HEK293 (cell line): Measurements from ENCODE around the gene TLR9.

Experiments used
- KLF17 ChIP-seq: fragments of 450-650 bp; formaldehyde crosslinking; IDR thresholded peaks from 2 replicates; pipeline ENCODE4 v1.5.1; 2016; ENCODE audit warnings: missing biosample characterization, missing genetic modification characterization
- SETDB1 ChIP-seq: IDR thresholded peaks from one replicate; pipeline ENCODE4 v1.6.1; 2017; ENCODE audit warnings: mild to moderate bottlenecking, low read length, moderate library complexity, mixed read lengths; ENCODE audit not compliant: insufficient read length
- SP2 ChIP-seq: fragments of 450-650 bp; formaldehyde crosslinking; IDR thresholded peaks from 2 replicates; pipeline ENCODE4 v1.5.1; 2016; ENCODE audit warnings: missing biosample characterization, missing genetic modification characterization
- TSHZ1 ChIP-seq: fragments of 450-650 bp; formaldehyde crosslinking; IDR thresholded peaks from 2 replicates; pipeline ENCODE4 v1.5.1; 2016; ENCODE audit warnings: missing biosample characterization, missing genetic modification characterization, borderline replicate concordance
- ZBTB1 ChIP-seq: fragments of 450-650 bp; formaldehyde crosslinking; IDR thresholded peaks from 2 replicates; pipeline ENCODE4 v1.5.1; 2016; ENCODE audit warnings: missing biosample characterization, missing genetic modification characterization
- ZBTB17 ChIP-seq: fragments of 450-650 bp; formaldehyde crosslinking; IDR thresholded peaks from 2 replicates; pipeline ENCODE4 v1.5.1; 2016; ENCODE audit warnings: missing biosample characterization, missing genetic modification characterization
- ZBTB21 ChIP-seq: fragments of 450-650 bp; formaldehyde crosslinking; IDR thresholded peaks from 2 replicates; pipeline ENCODE4 v1.5.1; 2017; ENCODE audit warnings: missing biosample characterization, missing genetic modification characterization
- ZBTB26 ChIP-seq: fragments of 450-650 bp; formaldehyde crosslinking; optimal IDR thresholded peaks from 2 replicates; pipeline ENCODE3; 2016; ENCODE audit warnings: missing biosample characterization, mild to moderate bottlenecking, missing genetic modification characterization
- ZFP69B ChIP-seq: fragments of 450-650 bp; formaldehyde crosslinking; IDR thresholded peaks from 2 replicates; pipeline ENCODE4 v1.5.1; 2016; ENCODE audit warnings: missing biosample characterization, missing genetic modification characterization
- ZNF132 ChIP-seq: fragments of 450-650 bp; formaldehyde crosslinking; IDR thresholded peaks from 2 replicates; pipeline ENCODE4 v1.5.1; 2017; ENCODE audit warnings: missing biosample characterization, missing genetic modification characterization, borderline replicate concordance
- ZNF202 ChIP-seq: fragments of 450-650 bp; formaldehyde crosslinking; IDR thresholded peaks from 2 replicates; pipeline ENCODE4 v1.5.1; 2016; ENCODE audit warnings: missing biosample characterization, missing genetic modification characterization, borderline replicate concordance
- ZNF26 ChIP-seq: fragments of 450-650 bp; formaldehyde crosslinking; IDR thresholded peaks from 2 replicates; pipeline ENCODE4 v1.5.1; 2016; ENCODE audit warnings: missing biosample characterization, missing genetic modification characterization
- ZNF266 ChIP-seq: fragments of 450-650 bp; formaldehyde crosslinking; IDR thresholded peaks from 2 replicates; pipeline ENCODE4 v1.5.1; 2016; ENCODE audit warnings: missing biosample characterization, missing genetic modification characterization, low read depth
- ZNF292 ChIP-seq: fragments of 450-650 bp; formaldehyde crosslinking; IDR thresholded peaks from 2 replicates; pipeline ENCODE4 v1.5.1; 2016; ENCODE audit warnings: low read depth, missing biosample characterization, missing genetic modification characterization, borderline replicate concordance
- ZNF354C ChIP-seq: fragments of 450-650 bp; formaldehyde crosslinking; IDR thresholded peaks from 2 replicates; pipeline ENCODE4 v1.5.1; 2016; ENCODE audit warnings: missing biosample characterization, missing genetic modification characterization, low read depth, borderline replicate concordance
- ZNF391 ChIP-seq: fragments of 450-650 bp; formaldehyde crosslinking; IDR thresholded peaks from 2 replicates; pipeline ENCODE4 v1.5.1; 2016; ENCODE audit warnings: low read depth, missing biosample characterization, missing genetic modification characterization, borderline replicate concordance
- ZNF398 ChIP-seq: fragments of 450-650 bp; formaldehyde crosslinking; IDR thresholded peaks from 2 replicates; pipeline ENCODE4 v1.5.1; 2017; ENCODE audit warnings: missing biosample characterization, missing genetic modification characterization
- ZNF544 ChIP-seq: fragments of 450-650 bp; formaldehyde crosslinking; IDR thresholded peaks from 2 replicates; pipeline ENCODE4 v1.5.0; 2017; ENCODE audit warnings: missing biosample characterization, missing genetic modification characterization
- ZNF585B ChIP-seq: fragments of 450-650 bp; formaldehyde crosslinking; IDR thresholded peaks from 2 replicates; pipeline ENCODE4 v1.5.1; 2016; ENCODE audit warnings: missing biosample characterization, missing genetic modification characterization
- ZNF610 ChIP-seq: fragments of 450-650 bp; formaldehyde crosslinking; IDR thresholded peaks from 2 replicates; pipeline ENCODE4 v1.5.1; 2016; ENCODE audit warnings: missing biosample characterization, missing genetic modification characterization, borderline replicate concordance
- ZNF629 ChIP-seq: fragments of 450-650 bp; formaldehyde crosslinking; IDR thresholded peaks from 2 replicates; pipeline ENCODE4 v1.5.1; 2017; ENCODE audit warnings: missing biosample characterization, missing genetic modification characterization
- ZNF645 ChIP-seq: fragments of 450-650 bp; formaldehyde crosslinking; IDR thresholded peaks from 2 replicates; pipeline ENCODE4; 2016; ENCODE audit warnings: missing biosample characterization, missing genetic modification characterization
- ZNF660 ChIP-seq: fragments of 450-650 bp; IDR thresholded peaks from 2 replicates; pipeline ENCODE4 v1.5.1; 2018; ENCODE audit warnings: missing biosample characterization, mild to moderate bottlenecking, missing genetic modification characterization
- ZNF785 ChIP-seq: fragments of 450-650 bp; formaldehyde crosslinking; IDR thresholded peaks from 2 replicates; pipeline ENCODE4 v1.5.1; 2016; ENCODE audit warnings: missing biosample characterization, missing genetic modification characterization
- ZNF792 ChIP-seq: fragments of 450-650 bp; formaldehyde crosslinking; IDR thresholded peaks from 2 replicates; pipeline ENCODE4 v1.5.1; 2016; ENCODE audit warnings: missing biosample characterization, missing genetic modification characterization
- ZNF830 ChIP-seq: fragments of 450-650 bp; IDR thresholded peaks from 2 replicates; pipeline ENCODE4 v1.5.0; 2018; ENCODE audit warnings: missing biosample characterization, missing genetic modification characterization, low read depth, mild to moderate bottlenecking, moderate library complexity

TLR9 gene

GRCh38 chr3:52243791-52244628 is 18.6 kb upstream of the TLR9 start (continued):
- no peak for TF ChIP-seq KLF17
- no peak for TF ChIP-seq ZNF202 (tag by site-specific recombination)
- TF ChIP-seq ZNF132 (tag by site-specific recombination): no peak
- TF ChIP-seq ZBTB17: 0 out of 2 replicates have a peak, but pooled peaks have one; percentile 29
- TF ChIP-seq ZNF785: no peak
- TF ChIP-seq ZNF585B (tag by site-specific recombination): no peak
- peak; percentile 63 for TF ChIP-seq ZNF398 (tag by site-specific recombination)
- no peak for TF ChIP-seq ZNF354C
- TF ChIP-seq ZNF660: no peak
- TF ChIP-seq ZBTB26 (tag by site-specific recombination): no peak
- TF ChIP-seq ZNF391: no peak
- TF ChIP-seq ZNF610: no peak
- TF ChIP-seq ZNF26 (tag by site-specific recombination): no peak
- TF ChIP-seq ZFP69B (tag by site-specific recombination): no peak
- TF ChIP-seq ZNF292: no peak
- TF ChIP-seq ZNF645 (tag by site-specific recombination): no peak
- TF ChIP-seq ZNF830 (tag by site-specific recombination): no peak
- TF ChIP-seq ZNF544: no peak
- peak; percentile 47 for TF ChIP-seq SETDB1
- no peak for TF ChIP-seq ZBTB21
- no peak for TF ChIP-seq ZNF266 (tag by site-specific recombination)
- no peak for TF ChIP-seq ZBTB1 (tag by site-specific recombination)
- TF ChIP-seq ZNF629 (tag by site-specific recombination): 0 out of 2 replicates have a peak, but pooled peaks have one; percentile 20
- 0 out of 2 replicates have a peak, but pooled peaks have one; percentile 15 for TF ChIP-seq SP2
- TF ChIP-seq ZNF792 (tag by site-specific recombination): no peak
- TF ChIP-seq TSHZ1 (tag by site-specific recombination): no peak
